H9 (cell line): ENCODE measurements around the gene MED31. TPM values are rescaled to one million over a fixed set of nuclear protein-coding genes. Genes with fewer than 3 reads are reported as not detected.

ENCODE experiments used
- DNase-seq: peaks from one replicate; pipeline ENCODE4 v3.0.0-alpha.2; 2017
- H2AFZ ChIP-seq: one replicate; pipeline ENCODE4 v1.6.1; 2013; ENCODE audit warnings: mild to moderate bottlenecking, low read length, control low read depth, moderate library complexity
- H2AK5ac ChIP-seq: 2 replicates; pipeline ENCODE4 v1.6.1; 2013; ENCODE audit warnings: low read length, control low read depth, mixed read lengths; ENCODE audit not compliant: insufficient read length
- H2BK120ac ChIP-seq: one replicate; pipeline ENCODE4 v1.6.1; 2013; ENCODE audit warnings: low read depth, mild to moderate bottlenecking, low read length, control low read depth, inconsistent platforms; ENCODE audit not compliant: poor library complexity, severe bottlenecking
- H2BK12ac ChIP-seq: 2 replicates; pipeline ENCODE4 v1.6.1; 2013; ENCODE audit warnings: low read length, control low read depth, mixed read lengths, low read depth; ENCODE audit not compliant: insufficient read length
- H2BK15ac ChIP-seq: 2 replicates; pipeline ENCODE4 v1.6.1; 2013; ENCODE audit warnings: low read depth, low read length, control low read depth
- H2BK20ac ChIP-seq: one replicate; pipeline ENCODE4 v1.6.1; 2013; ENCODE audit warnings: low read depth, mild to moderate bottlenecking, low read length, control low read depth, inconsistent platforms; ENCODE audit not compliant: poor library complexity, severe bottlenecking
- H2BK5ac ChIP-seq: 2 replicates; pipeline ENCODE4 v1.6.1; 2013; ENCODE audit warnings: low read length, control low read depth, mixed read lengths; ENCODE audit not compliant: insufficient read length
- H3K14ac ChIP-seq: 2 replicates; pipeline ENCODE4 v1.6.1; 2013; ENCODE audit warnings: low read length, control low read depth; ENCODE audit not compliant: insufficient read depth
- H3K18ac ChIP-seq: 2 replicates; pipeline ENCODE4 v1.6.1; 2013; ENCODE audit warnings: low read depth, mild to moderate bottlenecking, mixed read lengths, low read length, control low read depth; ENCODE audit not compliant: insufficient read length
- H3K23ac ChIP-seq: 2 replicates; pipeline ENCODE4 v1.6.1; 2013; ENCODE audit warnings: low read length, control low read depth, mixed read lengths, low read depth; ENCODE audit not compliant: insufficient read length
- H3K23me2 ChIP-seq: 2 replicates; pipeline ENCODE4 v1.6.1; 2013; ENCODE audit warnings: low read depth, mild to moderate bottlenecking, mixed read lengths, low read length, control low read depth; ENCODE audit not compliant: insufficient read length, poor library complexity, severe bottlenecking
- H3K27ac ChIP-seq: 2 replicates; pipeline ENCODE4 v1.5.1; 2013; ENCODE audit warnings: low read length, control low read depth, mixed read lengths, low read depth; ENCODE audit not compliant: insufficient read length
- H3K27me3 ChIP-seq: 2 replicates; pipeline ENCODE4 v1.6.1; 2013; ENCODE audit warnings: low read length, control low read depth, inconsistent platforms; ENCODE audit not compliant: insufficient read depth
- H3K4ac ChIP-seq: 2 replicates; pipeline ENCODE4 v1.6.1; 2013; ENCODE audit warnings: low read depth, mild to moderate bottlenecking, control low read depth, inconsistent platforms, low read length, moderate library complexity
- H3K4me1 ChIP-seq: 2 replicates; pipeline ENCODE4 v1.6.1; 2013; ENCODE audit warnings: low read length, control low read depth, inconsistent platforms; ENCODE audit not compliant: insufficient read depth
- H3K4me2 ChIP-seq: 2 replicates; pipeline ENCODE4 v1.6.1; 2013; ENCODE audit warnings: low read length, control low read depth, mixed read lengths; ENCODE audit not compliant: insufficient read length, insufficient read depth
- H3K56ac ChIP-seq: 2 replicates; pipeline ENCODE4 v1.6.1; 2013; ENCODE audit warnings: low read depth, mild to moderate bottlenecking, mixed read lengths, low read length, control low read depth; ENCODE audit not compliant: insufficient read length
- H3K79me1 ChIP-seq: 2 replicates; pipeline ENCODE4 v1.6.1; 2013; ENCODE audit warnings: low read depth, mild to moderate bottlenecking, moderate library complexity, low read length, control low read depth, inconsistent platforms; ENCODE audit not compliant: insufficient read depth, poor library complexity, severe bottlenecking
- H3K79me2 ChIP-seq: 2 replicates; pipeline ENCODE4 v1.6.1; 2013; ENCODE audit warnings: low read length, control low read depth, inconsistent platforms; ENCODE audit not compliant: insufficient read depth
- H3K9ac ChIP-seq: 2 replicates; pipeline ENCODE4 v1.6.1; 2013; ENCODE audit warnings: low read length, control low read depth, mixed read lengths; ENCODE audit not compliant: insufficient read length; ENCODE audit errors: extremely low read depth
- H3K9me3 ChIP-seq: one replicate; pipeline ENCODE4 v1.6.1; 2013; ENCODE audit warnings: low read depth, low read length, inconsistent platforms; ENCODE audit not compliant: control insufficient read depth
- H3T11ph ChIP-seq: one replicate; pipeline ENCODE4 v1.6.1; 2013; ENCODE audit warnings: mild to moderate bottlenecking, low read length, control low read depth, inconsistent platforms
- H4K20me1 ChIP-seq: one replicate; pipeline ENCODE4 v1.6.1; 2013; ENCODE audit not compliant: control insufficient read depth, insufficient read length, insufficient read depth
- H4K5ac ChIP-seq: 2 replicates; pipeline ENCODE4 v1.6.1; 2013; ENCODE audit warnings: low read depth, mild to moderate bottlenecking, mixed read lengths, low read length, control low read depth; ENCODE audit not compliant: insufficient read length
- H4K8ac ChIP-seq: replicated peaks from 2 replicates; pipeline ENCODE4 v1.6.1; 2013; ENCODE audit warnings: low read length, control low read depth, mixed read lengths, low read depth; ENCODE audit not compliant: insufficient read length
- H4K91ac ChIP-seq: 2 replicates; pipeline ENCODE4 v1.6.1; 2013; ENCODE audit warnings: low read depth, mild to moderate bottlenecking, moderate library complexity, mixed read lengths, low read length, control low read depth; ENCODE audit not compliant: insufficient read length
- H3K27ac Mint-ChIP-seq, 3 experiments: 2 replicates in 2 of 3; 3 replicates in 1 of 3; pipeline ENCODE4 v1.8.0; 2020 to 2021; ENCODE audit warnings: mixed read lengths in 3 of 3, mild to moderate bottlenecking in 1 of 3, moderate library complexity in 1 of 3
- H3K27me3 Mint-ChIP-seq: 2 replicates; pipeline ENCODE4 v1.8.0; 2021; ENCODE audit warnings: low read depth, mild to moderate bottlenecking, moderate library complexity, mixed read lengths
- H3K36me3 Mint-ChIP-seq, 3 experiments: 2 replicates in 2 of 3; 3 replicates in 1 of 3; pipeline ENCODE4 v1.8.0; 2020 to 2021; ENCODE audit warnings: low read depth in 3 of 3, mixed read lengths in 3 of 3; ENCODE audit not compliant: insufficient read depth in 1 of 3
- H3K4me1 Mint-ChIP-seq, 2 experiments: 2 replicates each; pipeline ENCODE4 v1.8.0; 2020; ENCODE audit warnings: mixed read lengths in 2 of 2
- H3K4me3 Mint-ChIP-seq, 2 experiments: 2 replicates in 1 of 2; 3 replicates in 1 of 2; pipeline ENCODE4 v1.8.0; 2020 to 2021; ENCODE audit warnings: mild to moderate bottlenecking in 2 of 2, mixed read lengths in 2 of 2, moderate library complexity in 1 of 2
- H3K9me3 Mint-ChIP-seq, 2 experiments: 2 replicates in 1 of 2; 3 replicates in 1 of 2; pipeline ENCODE4 v1.8.0; 2020; ENCODE audit warnings: mild to moderate bottlenecking in 2 of 2, mixed read lengths in 2 of 2, moderate library complexity in 1 of 2
- CTCF ChIP-seq: fragments of 200-600 bp; sonication (generic); conservative IDR thresholded peaks from 3 replicates; pipeline ENCODE4 v1.8.0; 2021; ENCODE audit warnings: antibody characterized with exemption, mild to moderate bottlenecking
- WGBS: extraction: QIAGEN DNeasy Blood & Tissue Kit; methylation state at CpG from one replicate; pipeline ENCODE4 v1.1.7; 2013; ENCODE audit warnings: missing lambda C conversion rate, low lambda C conversion rate, mixed read lengths; ENCODE audit not compliant: insufficient read length; ENCODE audit errors: extremely low coverage; 5-methylcytosine and 5-hydroxymethylcytosine counted together
- total RNA-seq: library from RNA; stranded (reverse); gene quantifications from 2 replicates; pipeline ENCODE4 v1.2.1, GENCODE V29; 2021

MED31 gene
- total RNA-seq, 1 experiment from 2014 or later, result 11.8 TPM

- no peak overlapping the region for H3K14ac ChIP-seq
- peaks cover 30 to 75% (median 65%) of the 10 kb centered on the region in 3 experiments for H3K36me3 Mint-ChIP-seq
These were observed 21.0 kb downstream of the MED31 start for GRCh38 chr17:6630390-6630789.

More at GRCh38 chr17:6630390-6630789, 21.0 kb downstream of the MED31 start:
- H3K23me2 ChIP-seq, result no peaks in the 10 kb centered on the region
- no peak overlapping the region for H2BK5ac ChIP-seq
- H3K23ac ChIP-seq, result no peak overlapping the region
- H4K8ac ChIP-seq, result no peak overlapping the region
- no peaks in the 10 kb centered on the region for H3K79me2 ChIP-seq
- peaks cover 3% of the 10 kb centered on the region for H3K79me1 ChIP-seq
- H4K5ac ChIP-seq, result no peak overlapping the region
- H3K4me1 Mint-ChIP-seq, result no peaks in the 10 kb centered on the region
- H3K4me2 ChIP-seq, result no peak overlapping the region
- no peak overlapping the region for H3K27ac Mint-ChIP-seq
- TF ChIP-seq CTCF, result no peak
- no peak overlapping the region for H2BK15ac ChIP-seq
- no peak overlapping the region for H2BK20ac ChIP-seq
- H4K91ac ChIP-seq, result no peak overlapping the region
- no peak overlapping the region for H3T11ph ChIP-seq
- no peaks in the 10 kb centered on the region for H3K9me3 ChIP-seq
- no peaks in the 10 kb centered on the region for H4K20me1 ChIP-seq
- H2AFZ ChIP-seq, result no peak overlapping the region
- H3K4ac ChIP-seq, result no peak overlapping the region
- H3K9me3 Mint-ChIP-seq, result no peaks in the 10 kb centered on the region
- H3K18ac ChIP-seq, result no peak overlapping the region
- no peak overlapping the region for H2BK120ac ChIP-seq
- H2AK5ac ChIP-seq, result no peak overlapping the region
- WGBS, result no CpG with 5 or more reads among the region's 1 CpG
- no peak overlapping the region for H3K27ac ChIP-seq
- DNase-seq, result no peak
- no peaks in the 10 kb centered on the region for H3K27me3 Mint-ChIP-seq
- H3K27me3 ChIP-seq, result no peaks in the 10 kb centered on the region
- H3K56ac ChIP-seq, result no peak overlapping the region
- no peak overlapping the region for H3K9ac ChIP-seq
- H3K4me3 Mint-ChIP-seq, result no peak overlapping the region
- no peaks in the 10 kb centered on the region for H3K4me1 ChIP-seq
- no peak overlapping the region for H2BK12ac ChIP-seq
